CD4-positive, alpha-beta T cell (primary cell): Measurements from ENCODE around the gene CTAG1B. TPM values are rescaled to one million over a fixed set of nuclear protein-coding genes. Genes with fewer than 3 reads are reported as not detected.
"Not testable (repeated sequence)": the region's sequence is repeated elsewhere in the genome, so short reads cannot be mapped to it uniquely, and the experiment has no call there.

Experiments used
- ATAC-seq: fragments of 200-7000 bp; cut with Tn5 transposase; one replicate; pipeline ENCODE4 v1.10.0; 2022; ENCODE audit warnings: mild to moderate bottlenecking; ENCODE audit not compliant: poor library complexity
- CTCF ChIA-PET: fragments of 350-600 bp; sonication (Branson Sonifier 250); formaldehyde crosslinking; loops from one replicate; lab custom pipeline; 2021; ENCODE audit warnings: antibody characterized with exemption, inconsistent platforms; lab: Charles Lee
- POLR2A ChIA-PET: fragments of 350-600 bp; sonication (Branson Sonifier 250); formaldehyde crosslinking; loops from one replicate; lab custom pipeline; 2021; ENCODE audit warnings: antibody characterized with exemption, inconsistent platforms; lab: Charles Lee
- DNase-seq, 14 experiments: peaks; one replicate each; pipeline ENCODE4 v3.0.0-alpha.2; 2013 to 2020; ENCODE audit warnings: mixed read lengths in 2 of 14
- H3K27ac ChIP-seq, 2 donors: one replicate each; pipeline versions ENCODE4 v1.5.1 to v1.7.0; 2013; ENCODE audit warnings: low read length in 2 of 2, low read depth in 1 of 2, mild to moderate bottlenecking in 1 of 2
- H3K27me3 ChIP-seq, 2 experiments: 1 replicate in 1 of 2; 2 replicates in 1 of 2; pipeline versions ENCODE4 v1.6.1 to v1.7.0; 2013; ENCODE audit warnings: low read length in 2 of 2, control low read depth in 1 of 2, mild to moderate bottlenecking in 1 of 2, moderate library complexity in 1 of 2; ENCODE audit not compliant: insufficient read depth in 2 of 2, control insufficient read depth in 1 of 2
- H3K36me3 ChIP-seq: one replicate; pipeline ENCODE4 v1.6.1; 2013; ENCODE audit warnings: low read length, control low read depth; ENCODE audit not compliant: insufficient read depth
- H3K4me1 ChIP-seq: one replicate; pipeline ENCODE4 v1.6.1; 2013; ENCODE audit warnings: low read length, control low read depth; ENCODE audit not compliant: insufficient read depth
- H3K4me3 ChIP-seq: one replicate; pipeline ENCODE4 v1.5.1; 2013; ENCODE audit warnings: mild to moderate bottlenecking, low read length, moderate library complexity
- H3K9me3 ChIP-seq, 2 experiments: 1 replicate in 1 of 2; 2 replicates in 1 of 2; pipeline versions ENCODE4 v1.6.1 to v1.7.0; 2013; ENCODE audit warnings: low read length in 2 of 2, mild to moderate bottlenecking in 2 of 2, control low read depth in 1 of 2, moderate library complexity in 1 of 2; ENCODE audit not compliant: control insufficient read depth in 1 of 2, insufficient read depth in 1 of 2
- H3K27ac Mint-ChIP-seq: one replicate; pipeline ENCODE4 v1.8.0; 2020; ENCODE audit warnings: mixed read lengths
- H3K27me3 Mint-ChIP-seq: one replicate; pipeline ENCODE4 v1.8.0; 2021; ENCODE audit warnings: mixed read lengths
- H3K36me3 Mint-ChIP-seq: one replicate; pipeline ENCODE4 v1.8.0; 2021; ENCODE audit warnings: low read depth, mixed read lengths
- H3K4me1 Mint-ChIP-seq: one replicate; pipeline ENCODE4 v1.8.0; 2021; ENCODE audit warnings: low read depth, mixed read lengths
- H3K4me3 Mint-ChIP-seq: one replicate; pipeline ENCODE4 v1.8.0; 2020; ENCODE audit warnings: mild to moderate bottlenecking, mixed read lengths
- H3K9me3 Mint-ChIP-seq: one replicate; pipeline ENCODE4 v1.8.0; 2020; ENCODE audit warnings: mixed read lengths
- intact Hi-C, 2 experiments: fragments of 100-400 bp; cut with DNase I in 1 of 2; cut with micrococcal nuclease in 1 of 2; formaldehyde crosslinking; loops; one replicate each; pipeline versions ENCODE4 v1.15.1 to v1.9.0; 2023 to 2025; cut with DNase I, micrococcal nuclease
- total RNA-seq, 174 experiments: library from RNA in 2 of 174; stranded (reverse) in 2 of 174; gene quantifications; one replicate each; pipeline ENCODE4 v1.2.3 and lab custom pipeline; 2021 to 2026

The CTAG1B gene
- total RNA-seq, 2 experiments from 2014 or later = not detected

GRCh38 chrX:154582994-154583393, 36.1 kb downstream of the CTAG1B start:
- H3K9me3 ChIP-seq, H3K9me3 Mint-ChIP-seq, H3K4me1 ChIP-seq, CTCF ChIA-PET, H3K4me3 Mint-ChIP-seq, DNase-seq, H3K36me3 ChIP-seq, H3K27me3 Mint-ChIP-seq, H3K27ac Mint-ChIP-seq, H3K27ac ChIP-seq, H3K4me3 ChIP-seq, H3K27me3 ChIP-seq, intact Hi-C loops, ATAC-seq, POLR2A ChIA-PET, H3K4me1 Mint-ChIP-seq, H3K36me3 Mint-ChIP-seq: not testable (repeated sequence)

DNA sequence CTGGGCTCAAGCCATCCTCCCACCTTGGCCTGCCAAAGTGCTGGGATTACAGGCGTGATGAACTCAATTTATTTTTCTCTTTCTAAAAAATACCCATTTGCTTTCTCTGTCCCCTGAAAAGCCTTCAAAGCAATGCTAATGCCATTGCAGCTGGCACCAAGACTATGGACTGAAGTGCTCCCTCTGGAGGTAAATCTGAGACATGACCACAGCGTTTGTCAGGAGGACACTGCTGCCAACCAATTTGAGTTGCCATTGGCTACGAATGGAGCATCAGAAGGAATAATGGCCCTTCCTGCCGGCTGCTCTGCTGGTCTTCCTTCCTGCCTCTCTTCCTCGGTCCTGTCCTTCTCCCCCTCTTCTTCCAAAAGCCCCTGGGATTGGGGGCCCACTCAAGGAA, 44.0 kb downstream of the CTAG1B start:
- H3K4me3 Mint-ChIP-seq, H3K9me3 Mint-ChIP-seq, H3K4me3 ChIP-seq, H3K27me3 ChIP-seq, DNase-seq, H3K36me3 ChIP-seq, H3K36me3 Mint-ChIP-seq, H3K9me3 ChIP-seq, H3K27ac Mint-ChIP-seq, H3K4me1 Mint-ChIP-seq, CTCF ChIA-PET, H3K4me1 ChIP-seq, POLR2A ChIA-PET, H3K27ac ChIP-seq, intact Hi-C loops, H3K27me3 Mint-ChIP-seq: not testable (repeated sequence)
- ATAC-seq = peak; percentile 72

DNA sequence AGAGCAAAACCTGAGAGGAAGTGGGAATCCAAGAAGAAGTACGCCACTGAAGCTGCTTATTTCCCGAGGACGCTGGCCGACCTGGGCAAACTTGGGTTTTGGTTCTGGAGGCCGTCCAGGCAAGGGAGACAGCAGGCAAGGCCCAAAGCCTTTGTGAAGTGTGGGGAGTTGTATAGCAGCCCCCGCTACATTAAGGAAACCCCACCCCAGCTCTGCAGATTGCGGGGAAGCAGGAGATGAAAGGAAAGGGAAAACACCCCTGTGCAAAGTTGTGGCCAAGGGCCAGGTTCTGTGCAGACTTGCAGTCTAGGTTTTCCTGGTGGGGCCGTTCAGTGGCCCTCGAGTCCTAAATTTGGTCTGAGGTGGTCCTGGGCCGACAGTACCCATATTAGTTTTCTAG, 46.0 kb downstream of the CTAG1B start:
- intact Hi-C loops, H3K36me3 Mint-ChIP-seq, DNase-seq, H3K4me3 Mint-ChIP-seq, CTCF ChIA-PET, H3K4me3 ChIP-seq, H3K27ac ChIP-seq, H3K9me3 ChIP-seq, H3K27ac Mint-ChIP-seq, H3K36me3 ChIP-seq, H3K9me3 Mint-ChIP-seq, H3K4me1 Mint-ChIP-seq, H3K4me1 ChIP-seq, ATAC-seq, H3K27me3 Mint-ChIP-seq, POLR2A ChIA-PET, H3K27me3 ChIP-seq: not testable (repeated sequence)

DNA sequence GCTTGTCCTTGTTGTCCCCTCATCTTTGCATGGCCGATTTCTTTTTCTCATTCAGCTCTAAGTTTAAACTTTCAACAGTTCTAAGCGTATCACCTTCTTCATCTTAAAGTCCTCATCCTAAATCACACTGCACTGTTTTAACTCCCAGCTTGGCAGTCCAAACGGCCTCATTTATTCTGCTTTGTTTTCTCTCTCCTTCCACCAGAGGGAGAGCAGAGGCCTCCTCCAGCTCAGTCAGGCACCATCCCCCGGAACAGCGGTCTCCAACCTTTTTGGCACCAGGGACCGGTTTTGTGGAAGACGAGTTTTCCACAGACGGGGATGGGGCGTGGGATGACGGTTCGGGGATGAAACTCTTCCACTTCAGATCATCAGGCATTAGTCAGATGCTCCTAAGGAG, 48.7 kb downstream of the CTAG1B start:
- CTCF ChIA-PET, H3K27me3 ChIP-seq, H3K27me3 Mint-ChIP-seq, H3K4me1 ChIP-seq, POLR2A ChIA-PET, H3K36me3 Mint-ChIP-seq, H3K4me3 Mint-ChIP-seq, DNase-seq, H3K27ac Mint-ChIP-seq, H3K27ac ChIP-seq, H3K9me3 Mint-ChIP-seq, ATAC-seq, intact Hi-C loops, H3K9me3 ChIP-seq, H3K4me3 ChIP-seq, H3K4me1 Mint-ChIP-seq, H3K36me3 ChIP-seq: not testable (repeated sequence)

Other genes with a start within 250 kb of the CTAG1B start
- gene FLNA, start 244.6 kb downstream of the CTAG1B start, total RNA-seq = 1,000 to 10,000 TPM; 1,012 to 1,022 TPM
- 100 to 1,000 TPM; 164 to 178 TPM for gene EMD, start 240.0 kb downstream of the CTAG1B start, total RNA-seq
- 1,000 to 10,000 TPM; 5,036 to 5,204 TPM for gene RPL10, start 220.9 kb downstream of the CTAG1B start, total RNA-seq
- gene DNASE1L1, start 210.0 kb downstream of the CTAG1B start, total RNA-seq = 10 to 100 TPM; 16.0 to 18.4 TPM
- 10 to 100 TPM; 72.8 to 78.5 TPM for gene TAFAZZIN, start 207.7 kb downstream of the CTAG1B start, total RNA-seq
- gene ATP6AP1, start 190.6 kb downstream of the CTAG1B start, total RNA-seq = 10 to 100 TPM; 31.4 to 40.8 TPM
- 100 to 1,000 TPM; 144 to 145 TPM for gene GDI1, start 182.1 kb downstream of the CTAG1B start, total RNA-seq
- 10 to 100 TPM; 42.3 to 49.4 TPM for gene FAM50A, start 175.1 kb downstream of the CTAG1B start, total RNA-seq
- 10 to 100 TPM; 35.1 to 38.1 TPM for gene PLXNA3, start 161.0 kb downstream of the CTAG1B start, total RNA-seq
- gene LAGE3, start 140.0 kb downstream of the CTAG1B start, total RNA-seq = 1 to 10 TPM; 5.7 to 6.6 TPM
- 1 to 10 TPM; 6.6 to 8.9 TPM for gene UBL4A, start 132.7 kb downstream of the CTAG1B start, total RNA-seq
- 10 to 100 TPM; 15.7 to 16.4 TPM for gene SLC10A3, start 128.7 kb downstream of the CTAG1B start, total RNA-seq
- gene FAM3A, start 103.0 kb downstream of the CTAG1B start, total RNA-seq = 10 to 100 TPM; 36.1 to 38.2 TPM
- 10 to 100 TPM; 17.4 to 20.3 TPM for gene G6PD, start 72.4 kb downstream of the CTAG1B start, total RNA-seq
- 10 to 100 TPM; 26.2 to 27.2 TPM for gene IKBKG, start 71.7 kb downstream of the CTAG1B start, total RNA-seq
- not detected for gene CTAG1A, start 34.1 kb downstream of the CTAG1B start, total RNA-seq
- not detected for gene CTAG2, start 34.3 kb upstream of the CTAG1B start, total RNA-seq
- gene GAB3, start 131.8 kb upstream of the CTAG1B start, total RNA-seq = 1 to 10 TPM; 3.4 to 3.5 TPM
- gene DKC1, start 143.6 kb upstream of the CTAG1B start, total RNA-seq = 10 to 100 TPM; 51.7 to 58.6 TPM
- 10 to 100 TPM; 10.7 to 13.1 TPM for gene MPP1, start 186.2 kb upstream of the CTAG1B start, total RNA-seq
- not detected for gene SMIM9, start 215.4 kb upstream of the CTAG1B start, total RNA-seq